GM18861 (cell line): Measurements from ENCODE around the gene DBH.

ENCODE experiments used
- ATAC-seq: cut with Tn5 transposase; IDR thresholded peaks from one replicate; pipeline ENCODE4 v1.9.1; 2021; ENCODE audit not compliant: unreplicated experiment

DBH gene

GRCh38 chr9:133604214-133604613 lies 31.9 kb upstream of the DBH start:
- ATAC-seq: no peak

DNA sequence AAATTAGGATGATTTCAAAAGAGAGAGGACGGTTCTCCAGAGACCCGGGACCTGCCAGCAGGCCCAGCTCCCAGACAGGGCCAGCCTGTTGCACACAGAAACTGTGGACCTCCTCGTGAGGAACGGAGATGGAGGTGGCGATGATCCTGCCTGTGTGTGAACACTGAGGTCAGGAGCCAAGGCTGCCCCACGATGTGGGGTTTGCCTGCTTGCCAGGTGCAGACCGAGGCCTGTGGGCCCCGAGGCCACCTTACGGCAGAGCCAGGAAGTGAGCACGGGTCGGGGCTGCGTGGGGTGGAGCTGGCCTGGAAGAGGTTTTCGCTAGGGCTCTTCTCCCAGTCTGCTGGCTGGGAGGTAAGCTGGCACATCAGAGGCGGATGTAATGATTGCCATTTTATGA lies 31.3 kb upstream of the DBH start:
- ATAC-seq: no peak

DNA sequence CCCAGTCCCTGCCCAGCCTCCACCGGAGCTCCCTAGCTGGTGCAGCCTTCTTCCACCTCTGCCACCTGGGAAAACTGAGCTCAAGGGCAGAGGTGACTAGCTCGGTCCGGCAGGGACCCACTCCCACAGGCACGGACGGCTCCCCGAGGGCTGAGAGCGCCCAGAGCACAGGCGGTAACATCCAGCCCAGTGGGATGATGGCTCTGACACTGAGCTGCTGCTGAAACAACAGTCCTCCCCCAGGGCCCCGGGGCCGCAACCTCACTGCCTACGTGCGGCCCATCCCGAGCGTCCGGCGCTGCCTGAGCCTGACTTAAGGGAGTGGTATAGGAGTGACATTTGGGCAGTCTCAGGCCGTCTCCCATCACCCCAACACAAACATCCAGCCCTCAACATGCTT lies 30.7 kb upstream of the DBH start:
- ATAC-seq: no peak

- ATAC-seq: no peak
Observed at GRCh38 chr9:133605856-133606707, 30.1 kb upstream of the DBH start.

DNA sequence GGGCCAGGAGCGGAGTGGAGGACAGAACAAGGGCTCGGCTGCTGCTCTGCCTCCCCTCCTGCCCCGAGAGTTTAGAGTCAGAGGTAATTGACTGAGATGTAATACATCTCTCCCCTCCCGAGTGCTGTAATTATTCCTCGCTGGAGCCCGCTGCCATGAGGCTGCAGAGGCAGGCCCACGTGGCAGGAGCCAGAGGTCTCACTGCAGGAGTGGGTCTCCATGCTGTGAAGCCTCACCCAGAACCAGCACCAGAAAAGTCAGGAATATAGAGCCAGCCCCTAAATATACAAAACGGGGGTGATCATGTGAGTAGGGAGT lies 29.5 kb upstream of the DBH start:
- no peak for ATAC-seq

GRCh38 chr9:133607381-133607780 lies 28.8 kb upstream of the DBH start:
- no peak for ATAC-seq

- no peak for ATAC-seq
Observed at GRCh38 chr9:133607976-133608375, 28.2 kb upstream of the DBH start.

GRCh38 chr9:133608382-133608781 lies 27.8 kb upstream of the DBH start:
- ATAC-seq: no peak

- ATAC-seq: no peak
Observed at GRCh38 chr9:133608889-133609288, 27.3 kb upstream of the DBH start.

- no peak for ATAC-seq
Observed at GRCh38 chr9:133609311-133610098, 26.7 kb upstream of the DBH start, which contains the start of gene FAM163B. TSS of gene FAM163B (minus strand) at chr9:133609389. CDS start at chr9:133580223, 29,166 bp downstream.

GRCh38 chr9:133610845-133611244 lies 25.3 kb upstream of the DBH start:
- ATAC-seq: no peak

- ATAC-seq: no peak
Observed at GRCh38 chr9:133612051-133612450, 24.1 kb upstream of the DBH start.

DNA sequence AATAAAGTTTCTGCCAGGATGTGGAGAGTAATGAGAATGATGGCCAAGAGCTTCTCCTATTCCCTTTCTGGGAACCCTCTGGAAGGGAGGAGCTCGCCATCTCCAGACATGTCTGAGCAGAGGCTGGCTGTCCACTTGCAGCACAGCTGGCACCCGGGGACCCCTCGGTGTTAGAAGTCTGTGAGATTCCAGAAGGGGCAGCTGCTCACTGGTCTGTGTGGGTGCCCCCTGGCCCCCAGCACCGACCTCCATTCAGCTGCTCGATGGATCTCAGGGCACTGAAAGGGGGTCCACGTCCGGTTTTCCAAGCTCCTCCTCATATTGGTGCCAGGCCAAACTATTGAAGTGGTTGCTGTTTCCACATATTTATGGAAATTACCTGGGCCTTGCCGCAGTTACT lies 23.3 kb upstream of the DBH start:
- ATAC-seq: no peak

DNA sequence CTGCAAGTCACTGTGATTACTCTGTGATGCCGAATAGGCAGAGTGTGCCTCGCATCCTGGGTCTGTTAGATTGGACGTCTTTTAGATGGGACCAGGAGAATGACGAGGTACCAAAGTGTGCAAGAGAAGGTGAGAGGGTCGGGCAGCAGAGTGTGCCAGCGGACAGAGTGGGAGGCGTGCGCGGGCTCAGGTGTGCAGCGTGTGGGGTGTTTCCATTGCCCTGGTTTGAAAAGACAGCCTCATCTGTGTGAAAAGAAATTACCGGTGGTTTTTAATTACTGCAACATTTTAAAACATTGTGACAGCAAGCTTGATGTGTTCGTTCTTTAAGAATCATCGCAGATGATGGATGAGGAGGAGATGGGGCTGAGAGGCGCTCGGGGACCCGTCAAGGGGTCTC lies 22.7 kb upstream of the DBH start:
- ATAC-seq: no peak

GRCh38 chr9:133614056-133614455 lies 22.1 kb upstream of the DBH start:
- no peak for ATAC-seq

DNA sequence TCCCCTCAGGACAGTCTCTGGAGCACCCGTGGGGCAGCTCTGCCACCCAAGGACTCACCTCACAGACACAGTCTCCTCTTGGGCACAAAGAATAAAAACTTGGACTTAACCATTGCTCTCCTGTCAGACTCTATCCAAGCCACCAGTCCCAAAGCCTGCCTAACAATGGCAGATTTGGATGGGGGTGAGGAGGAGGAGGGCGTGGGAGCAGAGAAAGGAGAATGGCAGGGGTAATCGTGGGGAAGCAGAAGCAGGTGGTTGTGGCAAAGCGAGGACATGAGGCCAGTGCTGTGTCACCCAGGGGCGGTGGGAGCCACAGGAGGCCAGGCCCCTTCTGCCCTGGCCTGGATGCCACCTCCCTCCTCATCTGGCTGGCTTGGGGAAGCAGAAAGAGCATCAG lies 21.5 kb upstream of the DBH start:
- no peak for ATAC-seq

- no peak for ATAC-seq
Observed at GRCh38 chr9:133615186-133615585, 21.0 kb upstream of the DBH start.

DNA sequence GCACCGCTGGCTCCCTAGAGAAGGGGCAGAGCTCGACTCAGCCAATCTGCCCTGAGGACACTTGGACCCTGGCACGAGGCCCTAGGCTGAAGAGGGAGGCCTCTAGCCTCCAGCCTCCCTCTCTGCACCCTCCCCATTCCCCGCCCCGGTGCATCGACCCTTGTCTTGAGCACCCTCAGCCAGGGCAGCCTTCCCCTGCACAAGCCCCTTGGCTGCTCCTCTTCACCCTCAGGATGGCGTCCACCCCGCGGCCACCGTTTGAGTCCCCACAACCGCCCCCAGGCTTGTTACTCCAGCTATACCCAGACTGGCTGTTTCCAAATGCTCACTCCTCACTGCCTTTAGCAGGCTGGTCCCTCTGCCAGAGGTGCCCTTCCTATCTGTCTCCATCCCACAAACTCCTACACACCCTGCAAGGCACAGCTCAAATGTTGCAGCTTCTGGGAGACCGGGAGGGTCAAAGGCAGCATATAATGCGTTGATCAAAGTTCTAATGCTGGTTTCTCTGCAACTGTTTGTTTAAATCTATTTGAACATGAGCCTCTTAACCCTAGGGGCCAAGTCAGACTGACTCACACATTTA lies 20.5 kb upstream of the DBH start:
- ATAC-seq: no peak

DNA sequence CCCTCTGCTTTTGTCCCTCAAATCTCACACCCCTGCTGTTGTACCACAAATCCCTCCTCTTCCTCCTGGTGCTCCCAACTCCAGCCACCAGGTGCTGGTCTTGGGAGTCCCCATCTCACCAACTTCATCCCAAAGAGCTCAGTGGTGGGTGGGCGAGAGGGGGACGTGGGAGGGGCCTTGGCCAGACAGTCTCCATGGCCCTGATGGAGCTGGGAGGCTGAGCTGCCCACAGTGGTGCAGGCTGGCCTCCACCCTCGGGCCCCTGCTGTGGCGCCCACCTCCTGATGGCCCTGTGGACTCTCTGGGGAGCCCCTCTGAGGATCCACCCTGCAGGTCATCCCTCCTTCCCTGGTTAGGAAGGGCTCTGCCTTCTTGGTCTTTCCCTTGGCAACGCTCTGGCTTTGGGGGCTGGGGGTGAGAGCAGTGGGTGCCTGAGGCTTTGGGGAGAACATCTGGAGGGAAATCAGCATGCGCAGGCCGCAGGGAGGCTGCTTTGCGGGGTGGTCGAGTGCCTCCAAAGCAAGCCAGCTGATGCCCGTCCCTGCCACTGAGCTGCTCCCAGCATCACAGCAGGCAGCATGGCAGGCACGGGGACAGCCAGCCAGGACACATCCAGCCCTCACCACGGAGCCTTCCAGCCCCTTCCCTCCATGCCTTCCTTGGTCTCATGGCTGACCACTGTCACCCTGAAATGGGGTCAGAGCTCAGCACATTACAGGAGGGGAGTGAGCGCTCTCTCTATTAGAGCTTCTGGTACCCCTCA lies 19.3 kb upstream of the DBH start:
- no peak for ATAC-seq

DNA sequence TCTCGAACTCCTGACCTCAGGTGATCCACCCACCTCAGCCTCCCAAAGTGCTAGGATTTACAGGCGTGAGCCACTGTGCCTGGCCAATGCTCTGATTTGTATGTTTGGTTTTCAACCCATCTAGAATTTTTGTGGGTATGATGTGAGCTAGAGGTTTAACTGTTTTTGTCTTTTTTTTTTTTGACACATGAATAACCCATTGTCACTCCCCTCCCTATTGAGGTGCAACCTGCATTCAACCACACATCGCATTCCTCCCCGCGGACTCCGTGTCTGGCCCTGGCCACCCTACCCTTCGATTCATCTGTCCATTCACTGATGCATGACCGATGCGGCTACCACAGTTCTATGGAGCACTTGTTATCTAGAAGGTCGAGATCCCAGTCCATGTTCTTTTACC lies 17.4 kb upstream of the DBH start:
- ATAC-seq: no peak

DNA sequence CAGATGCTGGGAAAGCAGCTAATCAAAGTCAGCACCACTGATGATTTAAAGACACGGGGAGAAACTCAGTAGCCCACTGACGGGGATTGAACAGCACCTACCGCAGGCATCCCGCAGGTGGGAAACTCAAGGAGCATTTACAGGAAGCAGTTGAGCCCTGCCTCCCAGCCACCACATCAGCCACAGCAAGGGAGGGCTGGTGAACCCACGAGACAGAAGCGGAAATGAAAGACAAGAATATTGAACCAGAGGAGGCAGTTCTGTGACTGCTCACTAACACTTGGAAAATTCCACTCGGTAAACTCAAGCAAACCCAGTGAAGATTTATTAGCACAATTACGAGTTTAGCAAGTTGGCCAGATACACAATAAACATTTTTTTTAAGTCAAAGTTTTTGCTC lies 16.4 kb upstream of the DBH start:
- ATAC-seq: no peak
